Measurements from ENCODE around the gene ANKRD13D.
A peak's percentile ranks its signal among the peaks of the same experiment; 100 is the strongest.
"Not testable (repeated sequence)": the region's sequence is repeated elsewhere in the genome, so short reads cannot be mapped to it uniquely, and the experiment has no call there.

Gene ANKRD13D

DNA sequence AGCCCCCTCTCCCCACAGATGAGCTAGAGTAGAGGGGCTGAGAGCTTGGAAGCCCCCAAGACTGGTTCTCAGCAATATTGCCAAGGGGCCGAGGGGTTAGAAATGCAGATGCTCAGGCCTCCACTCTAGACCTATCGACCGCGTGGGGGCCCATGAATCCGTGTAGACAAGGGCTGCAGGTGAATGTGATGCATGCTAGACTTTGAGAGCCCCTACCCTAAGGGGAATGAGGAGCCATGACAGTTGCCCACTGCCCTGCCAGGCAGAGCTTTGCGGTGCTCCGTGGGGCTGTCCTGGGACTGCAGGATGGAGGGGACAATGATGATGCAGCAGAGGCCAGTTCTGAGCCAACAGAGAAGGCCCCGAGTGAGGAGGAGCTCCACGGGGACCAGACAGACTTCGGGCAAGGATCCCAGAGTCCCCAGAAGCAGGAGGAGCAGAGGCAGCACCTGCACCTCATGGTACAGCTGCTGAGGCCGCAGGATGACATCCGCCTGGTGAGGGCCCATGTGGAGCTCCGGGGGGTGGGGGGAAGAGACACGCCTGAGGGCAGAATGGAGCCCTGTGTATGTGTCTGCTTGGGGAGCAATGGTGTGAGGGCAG, 15.5 kb downstream of the ANKRD13D start:
- DNase-seq, result no peak

DNA sequence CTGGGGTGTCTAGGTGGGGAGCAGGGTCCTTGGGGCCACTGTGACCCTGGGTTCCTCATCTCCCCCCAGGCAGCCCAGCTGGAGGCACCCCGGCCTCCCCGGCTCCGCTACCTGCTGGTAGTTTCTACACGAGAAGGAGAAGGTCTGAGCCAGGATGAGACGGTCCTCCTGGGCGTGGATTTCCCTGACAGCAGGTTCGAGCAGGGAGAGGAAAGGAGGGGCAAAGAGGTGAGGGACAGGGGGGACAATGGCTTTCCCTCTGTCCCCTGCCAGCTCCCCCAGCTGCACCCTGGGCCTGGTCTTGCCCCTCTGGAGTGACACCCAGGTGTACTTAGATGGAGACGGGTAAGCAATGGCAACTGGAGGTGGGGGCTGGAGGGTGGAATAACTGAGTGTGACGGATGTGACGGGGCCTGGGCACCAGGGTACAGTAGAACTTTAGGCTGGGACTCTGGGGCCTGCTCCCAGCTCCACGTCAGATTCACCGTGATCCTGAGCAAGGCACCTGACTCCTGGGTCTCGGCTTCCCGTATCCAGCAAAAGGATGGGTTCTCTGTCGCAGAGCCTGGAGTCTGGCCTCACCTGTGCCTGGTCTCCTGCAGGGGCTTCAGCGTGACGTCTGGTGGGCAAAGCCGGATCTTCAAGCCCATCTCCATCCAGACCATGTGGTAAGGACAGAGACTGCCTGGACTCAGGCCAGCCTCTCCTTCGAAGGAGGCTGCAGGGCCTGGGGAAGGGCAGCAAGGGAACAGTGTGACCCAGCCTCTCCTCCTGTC, 17.9 kb downstream of the ANKRD13D start:
- DNase-seq, result no peak

DNA sequence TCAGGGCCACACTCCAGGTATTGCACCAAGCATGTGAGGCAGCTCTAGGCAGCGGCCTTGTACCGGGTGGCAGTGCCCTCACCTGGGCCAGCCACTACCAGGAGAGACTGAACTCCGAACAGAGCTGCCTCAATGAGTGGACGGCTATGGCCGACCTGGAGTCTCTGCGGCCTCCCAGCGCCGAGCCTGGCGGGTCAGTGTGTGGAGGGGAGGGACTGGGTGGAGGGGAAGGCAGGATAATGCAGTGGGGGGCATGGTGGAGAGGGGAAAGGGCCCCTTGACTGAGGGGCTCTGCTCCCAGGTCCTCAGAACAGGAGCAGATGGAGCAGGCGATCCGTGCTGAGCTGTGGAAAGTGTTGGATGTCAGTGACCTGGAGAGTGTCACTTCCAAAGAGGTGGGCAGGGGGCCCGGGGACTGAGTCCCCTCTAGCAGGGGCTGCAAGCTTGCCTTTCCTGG, 18.5 kb downstream of the ANKRD13D start:
- DNase-seq, result no peak

DNA sequence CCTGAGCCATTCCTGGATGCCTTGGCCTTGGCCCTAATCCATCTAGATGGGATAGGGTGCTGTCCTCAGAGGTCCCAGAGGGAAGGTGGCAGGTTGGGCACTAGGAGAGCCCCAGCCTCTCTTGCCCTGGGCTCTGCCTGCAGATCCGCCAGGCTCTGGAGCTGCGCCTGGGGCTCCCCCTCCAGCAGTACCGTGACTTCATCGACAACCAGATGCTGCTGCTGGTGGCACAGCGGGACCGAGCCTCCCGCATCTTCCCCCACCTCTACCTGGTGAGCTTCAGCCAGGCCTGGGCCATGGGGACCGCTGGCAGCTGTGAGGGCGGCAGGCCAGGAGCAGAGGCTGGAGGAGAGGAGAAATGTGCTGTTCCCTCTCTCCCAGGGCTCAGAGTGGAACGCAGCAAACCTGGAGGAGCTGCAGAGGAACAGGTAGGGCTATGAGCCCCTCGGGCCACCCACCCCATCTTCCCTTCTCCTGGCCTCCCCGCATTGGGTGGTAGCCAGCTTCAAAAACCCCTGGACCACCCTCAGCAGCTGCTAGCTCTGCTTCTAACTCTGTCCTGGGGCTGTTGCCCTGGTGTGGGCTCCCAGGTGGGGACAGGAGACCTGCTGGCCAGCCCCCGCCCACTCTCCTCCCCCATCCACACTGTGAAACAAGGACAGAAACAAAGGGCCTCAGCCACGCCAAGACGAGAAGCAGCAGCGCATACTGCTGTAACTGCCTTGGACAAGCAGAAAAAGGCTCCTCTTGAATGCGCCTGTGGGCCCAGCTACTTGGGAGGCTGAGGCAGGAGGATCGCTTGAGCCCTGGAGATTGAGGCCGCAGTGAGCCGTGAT, 19.1 kb downstream of the ANKRD13D start:
- no peak for DNase-seq

DNA sequence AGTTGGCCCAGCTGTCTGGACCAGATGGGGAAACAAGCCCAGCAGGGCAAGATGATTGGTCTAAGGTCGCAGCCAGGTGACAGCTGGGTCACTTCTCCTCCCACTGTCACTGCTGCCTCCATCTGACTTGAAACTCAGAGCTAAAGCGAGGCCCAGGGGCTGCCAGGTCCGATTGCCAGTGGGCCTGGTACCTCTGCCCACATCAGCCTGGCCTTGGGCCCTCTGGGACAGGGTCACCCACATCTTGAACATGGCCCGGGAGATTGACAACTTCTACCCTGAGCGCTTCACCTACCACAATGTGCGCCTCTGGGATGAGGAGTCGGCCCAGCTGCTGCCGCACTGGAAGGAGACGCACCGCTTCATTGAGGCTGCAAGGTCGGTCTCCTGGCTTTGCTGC, 20.1 kb downstream of the ANKRD13D start:
- DNase-seq, result no peak

DNA sequence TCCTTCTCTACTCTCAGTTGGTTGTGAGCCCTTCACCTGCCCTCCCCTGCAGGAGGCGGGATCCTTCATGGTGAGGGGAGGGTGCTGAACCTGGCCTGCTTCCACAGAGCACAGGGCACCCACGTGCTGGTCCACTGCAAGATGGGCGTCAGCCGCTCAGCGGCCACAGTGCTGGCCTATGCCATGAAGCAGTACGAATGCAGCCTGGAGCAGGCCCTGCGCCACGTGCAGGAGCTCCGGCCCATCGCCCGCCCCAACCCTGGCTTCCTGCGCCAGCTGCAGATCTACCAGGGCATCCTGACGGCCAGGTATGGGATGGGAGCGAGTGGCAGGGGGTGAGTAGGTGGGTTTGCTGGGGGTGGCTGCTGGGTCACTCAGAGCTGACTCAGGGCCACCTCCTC, 20.6 kb downstream of the ANKRD13D start:
- no peak for DNase-seq

DNA sequence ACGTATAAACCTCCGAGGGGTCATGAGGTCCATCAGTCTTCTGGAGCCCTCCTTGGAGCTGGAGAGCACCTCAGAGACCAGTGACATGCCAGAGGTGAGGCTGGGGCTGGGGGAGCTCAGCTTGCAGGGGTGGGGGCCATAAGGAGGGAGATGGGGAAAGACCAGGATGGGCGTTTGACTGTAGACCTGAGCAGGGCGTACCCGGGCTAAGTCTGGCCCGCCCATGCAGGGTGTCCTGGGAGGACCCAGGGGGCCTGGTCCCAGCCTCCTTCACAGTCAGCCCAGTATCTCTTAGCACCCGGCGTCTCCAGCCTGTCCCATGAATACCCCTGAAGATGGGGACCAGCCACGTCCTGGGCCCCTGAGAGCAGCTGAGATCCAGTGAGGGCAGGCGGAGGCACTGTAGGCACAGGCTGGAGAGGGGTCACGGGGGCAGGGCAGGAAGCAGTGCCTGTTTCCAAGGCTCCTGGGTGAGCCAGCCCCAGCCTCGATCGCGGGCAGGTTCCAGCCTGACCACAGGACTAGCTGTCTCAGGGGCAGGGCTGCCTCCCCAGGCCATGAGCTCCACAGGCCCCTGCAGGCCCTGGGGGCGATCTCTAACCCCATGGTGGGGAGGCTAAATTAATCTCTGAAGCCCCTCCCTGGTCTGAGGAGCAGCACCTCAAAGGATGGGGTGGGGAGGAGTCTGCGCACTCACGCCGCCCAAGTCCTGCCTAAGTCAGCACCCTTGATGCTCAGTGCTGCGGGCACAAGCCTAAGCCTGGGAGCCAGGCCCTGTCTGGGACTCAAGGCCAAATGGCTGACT, 21.3 kb downstream of the ANKRD13D start:
- DNase-seq, result no peak

DNA sequence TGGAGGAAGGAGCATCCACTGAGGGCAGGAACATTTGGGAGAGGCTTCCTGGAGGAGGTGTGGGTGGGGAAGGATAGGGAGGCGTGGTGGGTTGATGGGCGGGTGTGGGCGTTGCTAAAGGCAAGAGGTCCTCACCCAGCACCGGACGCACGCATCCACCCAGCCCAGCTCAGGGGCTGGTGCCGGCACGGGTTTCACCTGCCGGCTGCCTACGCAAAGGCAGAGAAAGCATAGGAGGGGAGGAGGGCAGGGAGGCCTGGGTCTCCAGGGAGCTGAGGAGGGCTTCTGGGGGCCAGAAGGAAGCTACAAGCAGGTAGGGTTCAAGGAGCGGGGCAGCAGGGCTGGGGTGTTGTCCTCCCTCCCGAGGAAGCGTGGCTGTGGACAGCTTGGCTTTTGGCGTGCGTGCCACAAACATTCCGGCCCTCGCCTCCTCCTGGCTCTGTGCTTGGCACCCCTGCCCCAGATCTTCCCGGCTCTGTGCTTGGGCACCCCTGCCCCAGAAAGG, 22.0 kb downstream of the ANKRD13D start:
- DNase-seq, result no peak

DNA sequence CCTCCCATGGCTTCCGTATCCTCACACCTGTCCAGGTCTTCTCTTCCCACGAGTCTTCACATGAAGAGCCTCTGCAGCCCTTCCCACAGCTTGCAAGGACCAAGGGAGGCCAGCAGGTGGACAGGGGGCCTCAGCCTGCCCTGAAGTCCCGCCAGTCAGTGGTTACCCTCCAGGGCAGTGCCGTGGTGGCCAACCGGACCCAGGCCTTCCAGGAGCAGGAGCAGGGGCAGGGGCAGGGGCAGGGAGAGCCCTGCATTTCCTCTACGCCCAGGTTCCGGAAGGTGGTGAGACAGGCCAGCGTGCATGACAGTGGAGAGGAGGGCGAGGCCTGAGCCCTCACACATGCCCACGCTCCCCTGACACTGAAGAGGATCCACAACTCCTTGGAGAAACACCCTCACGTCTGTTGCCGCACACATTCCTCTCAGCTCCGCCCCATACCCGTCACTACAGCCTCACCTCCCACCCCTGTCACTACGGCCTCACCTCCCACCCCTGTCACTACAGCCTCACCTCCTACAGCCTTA, 22.5 kb downstream of the ANKRD13D start:
- DNase-seq, result no peak

DNA sequence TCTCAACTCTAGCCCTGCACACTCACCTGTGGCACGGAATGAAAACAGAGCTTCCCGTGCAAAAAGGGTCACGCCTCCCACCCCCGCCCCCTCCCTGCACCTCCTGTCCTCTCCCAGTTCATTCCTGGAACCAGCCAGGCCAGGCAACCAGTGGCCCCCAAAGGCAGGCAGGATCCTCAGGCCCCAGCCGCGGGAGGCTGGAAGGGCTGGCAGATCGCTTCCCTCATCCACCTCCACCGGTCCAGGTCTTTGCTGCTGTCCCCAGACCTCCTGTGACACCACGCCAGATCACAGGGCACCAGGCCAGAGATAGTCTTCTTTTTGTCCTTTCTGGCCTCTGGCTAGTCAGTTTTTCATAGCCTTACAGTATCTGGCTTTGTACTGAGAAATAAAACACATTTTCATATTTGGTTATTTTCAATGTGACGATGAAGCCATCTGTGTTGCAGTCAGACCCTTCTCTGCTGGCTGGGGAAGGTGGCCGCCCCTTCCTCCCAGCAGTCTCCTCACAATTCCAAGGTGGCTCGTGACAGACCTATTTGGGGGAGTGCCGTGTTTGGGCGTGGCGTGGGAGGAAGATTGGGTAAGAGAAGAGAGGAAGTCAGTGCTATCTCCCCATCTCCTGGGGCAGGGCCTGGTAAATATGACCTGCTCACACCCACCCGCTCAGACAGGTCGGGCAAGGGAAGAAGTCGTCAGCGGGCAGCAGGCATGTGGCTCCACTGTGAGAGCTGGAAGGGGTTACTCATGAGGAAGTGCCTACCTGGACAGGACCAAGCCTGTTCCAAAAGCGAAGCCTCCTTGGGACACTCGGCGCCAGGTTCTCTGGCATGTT, 23.3 kb downstream of the ANKRD13D start:
- peak; percentile 40 for DNase-seq

DNA sequence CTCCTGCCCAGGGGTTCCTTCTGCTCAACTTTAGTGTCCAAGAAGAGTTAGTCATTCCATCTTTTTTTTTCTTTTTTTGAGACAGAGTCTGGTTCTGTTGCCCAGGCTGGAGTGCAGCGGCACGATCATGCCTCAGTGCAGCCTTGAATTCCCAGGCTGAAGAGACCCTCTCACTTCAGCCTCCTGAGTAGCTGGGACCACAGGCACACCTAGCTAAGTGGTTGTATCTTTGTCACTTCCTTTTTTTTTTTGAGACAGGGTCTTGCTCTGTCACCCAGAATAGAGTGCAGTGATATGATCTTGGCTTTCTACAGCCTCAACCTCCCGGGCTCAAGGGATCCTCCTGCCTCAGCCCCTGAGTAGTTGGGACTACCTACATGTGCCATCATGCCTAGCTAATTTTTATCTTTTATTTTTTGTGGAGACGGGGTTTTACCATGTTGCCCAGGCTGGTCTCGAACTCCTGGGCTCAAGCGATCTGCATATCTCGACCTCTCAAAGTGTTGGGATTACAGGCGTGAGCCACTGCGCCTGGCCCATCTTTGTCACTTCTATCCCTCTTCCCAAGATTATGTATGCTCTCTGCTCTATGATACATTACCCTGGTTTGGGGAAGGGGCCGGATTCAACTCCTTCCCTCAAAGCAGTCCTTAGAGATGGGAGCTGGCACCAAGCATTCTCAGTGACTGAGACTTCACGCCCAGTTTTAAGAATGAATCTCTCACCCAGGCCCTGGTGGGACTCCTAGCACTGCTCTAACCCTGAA, 24.2 kb downstream of the ANKRD13D start:
- no peak for DNase-seq

DNA sequence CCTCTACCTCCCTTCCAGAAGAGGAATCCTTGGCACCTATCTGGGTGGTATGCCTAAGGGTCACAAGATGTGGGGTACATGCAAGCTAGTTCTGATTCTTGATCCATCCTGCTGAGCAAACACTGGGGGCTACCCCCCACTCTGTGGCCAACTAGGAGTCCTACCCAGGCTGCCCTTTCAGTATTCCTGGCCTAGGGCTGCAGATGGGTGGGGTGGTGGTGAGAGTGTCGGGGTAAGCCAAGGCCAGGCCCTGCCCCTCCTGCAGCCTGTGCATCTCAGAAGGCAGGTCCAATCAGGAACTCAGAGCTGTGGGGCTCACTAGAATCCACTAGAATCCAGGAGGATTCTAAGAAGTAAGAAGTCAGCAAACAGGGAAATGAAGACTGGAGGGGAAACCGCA, 25.1 kb downstream of the ANKRD13D start:
- no peak for DNase-seq

DNA sequence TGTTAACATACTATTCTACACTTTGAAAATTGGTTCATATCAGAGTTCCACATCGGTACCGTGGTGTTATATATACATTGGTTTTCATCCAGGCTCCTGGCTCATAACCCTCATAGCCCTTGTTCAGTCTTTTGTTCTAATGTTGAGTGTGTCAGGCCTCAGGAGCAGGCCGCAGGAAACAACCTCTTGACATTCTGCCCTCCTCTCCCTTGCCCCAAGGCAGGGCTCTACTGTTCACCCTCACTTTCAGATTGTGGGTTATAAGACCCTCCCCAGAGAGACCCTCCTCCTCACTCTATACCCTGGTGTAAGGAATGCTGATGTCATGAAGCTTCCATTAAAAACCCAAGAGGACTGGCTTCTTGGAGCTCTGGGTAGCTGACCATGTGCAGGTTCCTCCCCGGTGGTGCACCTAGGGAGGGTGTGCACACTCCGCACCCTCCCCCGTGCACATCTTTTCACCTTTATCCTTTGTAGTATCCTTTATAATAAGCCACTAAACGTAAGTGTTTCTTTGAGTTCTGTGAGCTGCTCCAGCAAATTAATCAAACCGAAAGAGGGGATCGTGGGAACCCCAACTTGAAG, 26.3 kb downstream of the ANKRD13D start:
- no peak for DNase-seq

DNA sequence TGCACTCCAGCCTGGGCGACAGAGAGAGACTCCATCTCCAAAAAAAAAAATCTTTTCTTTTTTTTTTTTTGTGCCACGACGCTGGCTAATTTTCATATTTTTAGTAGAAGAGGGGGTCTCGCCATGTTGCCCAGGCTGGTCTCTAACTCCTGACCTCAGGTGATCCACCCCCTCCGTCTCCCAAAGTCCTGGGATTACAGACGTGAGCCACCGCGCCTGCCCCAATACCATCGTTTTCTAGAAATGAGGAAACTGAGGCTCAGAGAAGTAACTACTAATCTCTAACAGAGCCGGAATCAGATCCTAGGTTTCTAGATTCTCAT, 27.7 kb downstream of the ANKRD13D start:
- DNase-seq, result no peak

DNA sequence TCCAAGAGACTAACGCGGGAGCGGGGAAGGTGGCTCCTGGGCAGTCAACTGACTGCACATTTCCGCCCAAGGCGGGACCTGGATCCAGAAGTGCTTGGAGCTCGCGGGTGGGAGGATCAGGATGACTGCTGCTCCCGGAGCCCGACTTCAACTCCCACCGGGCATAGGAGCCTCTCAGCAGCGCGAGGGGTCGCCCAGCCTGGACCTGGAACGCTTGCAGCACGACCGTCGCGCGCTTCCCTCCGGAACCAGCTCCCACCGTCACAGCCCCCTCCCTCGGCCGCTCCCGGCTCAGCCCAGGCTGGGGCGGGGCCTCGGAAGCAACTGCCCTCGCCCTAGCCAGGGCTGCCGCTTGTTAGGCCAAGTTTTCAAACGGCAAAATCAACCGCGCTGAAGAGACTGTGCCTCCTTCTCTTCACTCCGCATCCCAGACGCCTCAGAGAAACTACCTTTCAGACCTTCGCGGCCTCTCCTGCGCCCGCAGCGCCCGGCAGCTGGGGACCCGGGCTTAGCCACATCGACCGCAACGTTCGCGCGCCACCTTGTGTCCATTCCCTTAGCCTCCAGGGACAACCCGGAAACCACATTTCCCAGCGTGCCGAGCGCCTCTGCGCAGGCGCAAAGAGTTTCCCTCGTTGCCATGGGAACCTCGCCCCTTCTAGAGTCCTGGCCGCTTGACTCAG, 28.2 kb downstream of the ANKRD13D start:
- peak; percentile 98 for DNase-seq

DNA sequence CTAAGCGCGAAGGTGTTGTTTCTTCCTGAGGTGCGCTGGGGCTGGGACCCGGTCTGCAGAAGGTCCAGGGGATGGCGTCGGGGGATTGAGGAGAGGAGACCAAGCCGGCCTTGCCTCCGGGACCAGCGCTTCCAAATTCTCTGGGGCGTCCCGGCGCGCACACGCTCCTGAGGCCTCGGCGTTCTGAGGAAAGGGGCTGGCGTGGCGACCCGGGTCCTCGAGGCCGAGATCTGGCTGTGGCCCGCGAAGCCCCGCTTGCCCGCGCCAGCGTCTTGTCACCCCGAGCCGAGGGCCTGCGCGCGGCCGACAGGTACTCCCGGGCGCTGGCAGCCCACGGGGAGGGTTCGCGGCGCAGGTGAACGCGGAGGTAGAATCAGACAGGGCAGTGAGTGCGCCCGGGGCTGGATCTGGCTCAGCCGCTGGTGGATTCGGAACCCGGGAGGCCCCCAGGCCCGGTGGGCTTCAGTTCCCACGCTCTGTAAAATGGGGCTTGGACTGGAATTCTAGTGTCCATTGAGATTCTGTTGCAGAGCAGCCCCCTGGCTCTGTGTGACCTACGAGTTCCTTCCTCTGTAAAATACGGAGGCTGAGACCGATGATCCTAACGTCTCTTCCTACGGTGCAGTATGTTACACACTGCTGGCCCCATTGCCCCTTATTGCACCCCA, 28.9 kb downstream of the ANKRD13D start:
- DNase-seq, result peak; percentile 34

DNA sequence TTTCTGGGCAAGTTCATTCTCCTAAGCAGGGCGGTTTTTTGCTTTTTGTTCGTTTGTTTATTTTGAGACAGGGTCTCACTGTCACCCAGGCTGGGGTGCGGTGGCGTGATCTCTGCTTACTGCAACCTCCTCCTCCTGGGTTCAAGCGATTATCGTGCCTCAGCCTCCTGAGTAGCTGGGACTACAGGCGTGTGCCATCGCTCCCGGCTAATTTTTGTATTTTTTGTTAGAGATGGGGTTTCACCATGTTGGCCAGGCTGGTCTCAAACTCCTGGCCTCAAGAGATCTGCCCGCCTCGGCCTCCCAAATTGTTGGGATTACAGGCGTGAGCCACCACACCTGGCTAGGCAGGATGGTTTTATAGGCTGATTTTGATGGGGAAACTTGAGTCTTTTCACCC, 29.8 kb downstream of the ANKRD13D start:
- not testable (repeated sequence) for DNase-seq

DNA sequence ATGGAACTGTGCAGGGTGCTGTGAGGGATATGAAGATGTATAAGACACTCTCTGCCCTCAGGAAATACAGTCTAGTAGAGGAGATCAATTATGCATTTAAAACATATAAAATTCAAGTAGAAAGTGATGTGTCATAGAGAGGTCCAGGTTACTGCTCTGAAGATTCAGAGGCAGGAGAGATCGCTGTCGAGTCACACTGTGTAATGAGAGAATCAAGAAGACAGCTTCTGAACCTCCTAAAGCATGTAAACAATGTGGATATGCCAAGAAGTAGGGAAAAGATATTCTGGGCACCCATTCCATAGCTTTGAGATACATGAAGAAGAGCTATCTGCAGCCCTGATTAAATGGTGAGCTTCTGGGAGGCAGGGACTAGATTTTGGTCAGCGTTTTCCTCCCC, 30.9 kb downstream of the ANKRD13D start:
- no peak for DNase-seq

DNA sequence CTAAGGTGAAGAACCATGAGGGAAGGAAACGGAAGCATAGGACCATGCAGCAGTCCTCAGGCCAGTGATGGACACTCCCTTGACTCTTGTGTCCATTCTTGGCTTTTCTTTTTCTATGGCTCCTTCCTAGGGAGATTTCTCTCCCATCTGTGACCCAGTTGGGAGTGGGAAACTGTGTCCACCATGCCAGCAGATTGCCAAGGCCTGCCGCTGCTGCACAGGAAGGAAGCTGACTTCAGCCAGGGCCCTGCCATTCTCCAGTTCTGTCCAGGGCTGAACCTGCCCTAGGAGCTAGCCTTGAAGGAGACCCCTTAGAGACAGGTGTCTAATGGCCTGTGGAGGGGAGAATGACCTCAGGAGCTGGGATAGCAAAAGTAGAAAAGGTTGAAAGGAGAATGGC, 31.6 kb downstream of the ANKRD13D start:
- DNase-seq, result no peak
